DND-41 (cell line): ENCODE measurements around the gene POLK.

ENCODE experiments used
- CTCF ChIP-seq: IDR thresholded peaks from 2 replicates; pipeline ENCODE4 v1.5.1; 2012; ENCODE audit warnings: borderline replicate concordance, low read length, moderate library complexity, mild to moderate bottlenecking; ENCODE audit not compliant: poor library complexity, severe bottlenecking; ENCODE audit errors: extremely low read depth
- EZH2 ChIP-seq: IDR thresholded peaks from 3 replicates; pipeline ENCODE4 v1.6.1; 2012; ENCODE audit warnings: borderline replicate concordance, low read depth, mild to moderate bottlenecking, moderate library complexity, low read length, inconsistent platforms; ENCODE audit not compliant: severe bottlenecking

GRCh38 chr5:75584641-75585040 is 73.0 kb downstream of the POLK start:
- TF ChIP-seq CTCF (no peak), EZH2 (no peak)
